NCI-H187 treated with DMSO at 0.1 percent for 48 hours (cell line): ENCODE data around the gene SNX5.
"Not testable (repeated sequence)": the region's sequence is repeated elsewhere in the genome, so short reads cannot be mapped to it uniquely, and the experiment has no call there.

Experiments used
- DNase-seq: peaks from one replicate; lab custom pipeline; 2025; lab: John Stamatoyannopoulos, UW

Gene SNX5

GRCh38 chr20:17960400-17960885, 8.2 kb downstream of the SNX5 start:
- not testable (repeated sequence) for DNase-seq

DNA sequence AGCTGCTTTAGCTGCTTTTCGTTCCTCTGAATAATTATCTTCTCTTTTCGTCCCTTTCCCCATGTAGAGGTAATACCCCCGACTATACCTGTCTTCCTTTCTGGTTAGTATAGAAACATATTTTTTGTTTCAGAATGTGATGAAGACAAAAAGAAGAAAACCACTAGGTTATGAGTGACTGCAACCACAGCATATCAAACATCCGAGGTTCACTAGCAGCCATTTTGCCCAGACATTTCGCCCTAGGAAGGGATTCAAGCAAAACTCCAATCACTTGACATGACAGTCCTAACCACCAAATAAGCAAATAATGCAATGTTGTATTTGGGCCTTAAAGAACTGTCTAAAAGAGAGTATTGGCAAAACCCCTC, 9.4 kb downstream of the SNX5 start:
- no peak for DNase-seq

GRCh38 chr20:17958373-17959256, 10.0 kb downstream of the SNX5 start:
- no peak for DNase-seq

DNA sequence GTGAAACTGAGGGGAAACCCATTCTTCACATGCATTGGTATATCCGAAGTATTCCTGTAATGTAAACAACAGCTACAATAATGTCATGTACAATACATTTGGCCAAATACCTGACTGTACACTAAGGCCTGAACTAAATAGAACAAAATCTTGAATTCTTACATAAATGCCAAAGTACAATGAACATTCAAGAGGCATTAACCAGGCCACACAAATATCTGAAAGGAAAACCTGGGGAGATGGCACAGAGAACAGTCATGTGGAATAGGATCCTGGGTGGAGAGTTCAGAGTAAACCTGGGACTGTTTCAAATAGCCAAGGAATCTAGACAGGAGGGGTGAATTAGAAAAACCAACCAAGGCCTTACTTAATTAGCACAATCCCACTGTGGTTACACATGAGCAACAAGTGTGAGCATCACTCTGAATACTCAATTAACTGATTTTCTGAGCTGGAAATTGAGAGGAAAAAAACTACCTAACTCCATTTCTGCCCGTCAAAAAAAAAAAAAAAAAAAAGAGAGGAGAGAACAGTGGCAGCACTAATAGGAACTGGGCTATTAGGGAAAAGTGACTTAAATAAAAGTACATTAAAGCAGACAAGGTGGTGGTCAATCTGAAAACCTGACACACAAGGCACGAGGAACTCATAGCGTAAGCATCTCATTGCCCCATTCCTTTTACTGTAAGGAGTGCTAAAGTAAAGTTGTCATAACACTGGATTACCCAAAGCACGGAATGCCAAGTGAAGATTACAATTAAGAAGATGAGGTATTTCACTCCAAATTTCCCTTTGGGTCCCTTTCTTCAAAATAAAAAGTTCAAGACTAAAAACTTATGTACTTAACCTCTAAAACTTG, 10.9 kb downstream of the SNX5 start:
- no peak for DNase-seq

- DNase-seq, result no peak
Measured at GRCh38 chr20:17956099-17956685, 12.4 kb downstream of the SNX5 start.

DNA sequence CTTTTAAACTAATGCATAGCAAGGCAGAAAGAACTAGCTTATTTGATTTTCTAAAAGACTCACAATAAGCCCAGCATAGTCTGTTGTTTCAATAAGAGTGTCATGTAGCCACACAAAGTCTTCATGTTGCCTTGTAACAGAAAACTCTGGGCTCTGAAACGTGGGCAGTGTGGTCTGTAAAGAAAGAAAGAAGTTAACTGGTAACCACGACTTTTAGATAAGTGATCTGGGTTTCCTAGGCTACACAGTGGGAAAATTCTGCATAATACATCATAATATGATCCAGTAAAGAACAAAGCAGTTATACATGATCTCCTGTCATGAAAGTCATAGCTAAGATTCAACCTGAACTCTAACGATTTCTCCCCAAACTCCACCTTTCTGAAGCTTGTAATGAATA, 13.3 kb downstream of the SNX5 start:
- no peak for DNase-seq

GRCh38 chr20:17953935-17954334, 14.7 kb downstream of the SNX5 start:
- DNase-seq, result no peak

DNA sequence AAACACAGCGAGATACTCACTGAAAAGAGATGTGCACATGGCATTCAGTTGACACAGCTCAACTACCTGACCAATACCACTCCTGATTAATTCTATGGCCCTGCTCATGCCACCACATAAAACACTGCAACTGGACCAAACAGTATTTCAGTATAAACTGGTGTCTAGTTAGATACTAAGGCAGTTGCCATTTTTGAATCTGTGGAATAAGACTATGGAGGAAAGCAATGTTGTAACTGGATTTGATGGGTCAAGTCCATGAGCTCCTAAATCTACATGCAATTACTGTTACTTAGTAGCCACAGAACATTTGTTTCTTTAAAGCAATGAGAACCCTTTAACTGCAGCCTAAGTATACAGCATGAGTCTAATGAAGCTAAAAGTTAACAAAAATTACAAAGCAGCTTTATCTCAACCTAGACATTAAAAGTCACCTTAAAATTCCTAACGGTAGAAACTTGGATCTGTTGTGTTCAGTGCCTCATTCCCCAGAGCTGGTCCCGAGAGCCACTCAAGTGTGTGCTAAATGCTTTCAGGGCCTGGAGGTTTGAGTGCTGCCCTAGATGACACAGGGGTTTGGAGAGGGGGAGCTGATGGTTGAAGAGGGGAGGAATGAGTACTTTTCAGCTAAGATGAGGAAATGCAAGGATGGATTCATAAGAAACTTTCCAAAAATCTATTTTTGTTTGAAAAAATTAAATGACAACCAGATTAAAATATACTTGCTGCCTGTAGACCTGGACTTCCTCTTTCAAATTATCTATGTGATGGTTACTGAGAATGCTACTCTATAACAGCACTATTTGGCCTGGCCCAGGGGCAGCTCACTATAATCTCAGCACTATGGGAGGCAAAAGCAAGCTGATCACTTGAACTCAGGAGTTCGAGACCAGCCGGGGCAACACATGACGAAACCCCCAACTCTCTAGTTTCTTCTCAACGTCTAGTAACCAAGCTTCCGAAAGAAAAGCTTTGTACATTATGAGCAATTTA, 15.6 kb downstream of the SNX5 start:
- DNase-seq, result no peak

- no peak for DNase-seq
Measured at GRCh38 chr20:17951323-17951722, 17.3 kb downstream of the SNX5 start.

- DNase-seq, result no peak
Measured at GRCh38 chr20:17950670-17951069, 17.9 kb downstream of the SNX5 start.

GRCh38 chr20:17949899-17950298, 18.7 kb downstream of the SNX5 start:
- DNase-seq, result no peak

GRCh38 chr20:17948442-17948841, 20.2 kb downstream of the SNX5 start:
- DNase-seq, result no peak

DNA sequence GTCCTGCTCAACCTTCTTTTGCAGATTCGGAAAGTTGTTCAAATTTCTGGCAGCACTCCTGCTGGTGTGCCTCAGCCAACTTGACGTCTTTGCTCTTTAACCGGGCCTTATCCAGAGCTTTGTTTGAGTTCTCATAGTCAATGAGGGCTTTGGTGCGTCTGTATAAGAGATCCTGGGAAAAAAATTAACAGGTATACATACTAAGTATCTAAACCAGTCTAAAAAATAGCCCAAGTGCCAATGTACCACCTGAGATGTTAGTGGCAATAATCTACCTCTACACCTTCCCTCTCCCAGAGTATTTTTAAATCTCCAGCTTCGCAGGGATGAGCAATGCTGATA, 21.1 kb downstream of the SNX5 start:
- no peak for DNase-seq

GRCh38 chr20:17946572-17947473, 21.8 kb downstream of the SNX5 start:
- no peak for DNase-seq

- DNase-seq, result no peak
Measured at GRCh38 chr20:17946040-17946439, 22.6 kb downstream of the SNX5 start.

DNA sequence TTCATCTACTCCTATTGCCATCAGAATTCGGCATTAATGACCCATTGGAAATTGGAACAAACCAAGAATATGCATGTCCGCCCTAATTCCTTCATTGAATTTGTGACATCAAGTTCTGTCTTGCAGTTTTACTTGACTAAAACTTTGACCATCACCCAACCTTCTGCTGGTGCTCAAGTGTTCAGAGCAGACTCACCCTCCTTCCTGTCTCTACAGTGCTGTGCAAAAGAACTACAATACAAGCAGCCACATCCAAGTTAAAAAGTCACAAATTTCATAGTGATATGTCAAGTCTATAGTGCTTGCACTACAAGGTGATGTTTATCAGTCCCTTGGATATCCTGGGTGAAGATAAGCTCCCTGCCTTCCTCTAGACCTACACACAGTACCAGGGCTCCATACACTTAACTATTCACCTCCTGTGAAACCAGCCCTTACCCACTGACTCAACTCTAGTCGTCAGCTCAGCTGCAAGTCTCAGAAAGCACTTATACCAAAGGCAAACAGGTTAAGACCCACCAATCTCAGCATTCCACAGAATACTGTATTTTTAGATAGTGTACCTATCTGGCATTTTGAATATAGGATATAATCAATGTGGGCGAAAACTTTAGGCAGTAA, 23.6 kb downstream of the SNX5 start:
- DNase-seq, result no peak

- DNase-seq, result no peak
Measured at GRCh38 chr20:17943343-17943742, 25.3 kb downstream of the SNX5 start.

- no peak for DNase-seq
Measured at GRCh38 chr20:17941826-17942196, 26.8 kb downstream of the SNX5 start.

GRCh38 chr20:17941087-17941825, 27.3 kb downstream of the SNX5 start:
- DNase-seq, result no peak
